HepG2 (cell line): Measurements from ENCODE around the gene NR2F6. TPM values are rescaled to one million over a fixed set of nuclear protein-coding genes. Genes with fewer than 3 reads are reported as not detected.
A peak's percentile ranks its signal among the peaks of the same experiment; 100 is the strongest.

Experiments
- AKAP8 ChIP-seq: sonication (generic); formaldehyde crosslinking; IDR thresholded peaks from 2 replicates; pipeline ENCODE4 v1.5.1; 2020; ENCODE audit warnings: mild to moderate bottlenecking, missing genetic modification reagents
- BHLHE40 ChIP-seq: IDR thresholded peaks from 2 replicates; pipeline ENCODE4 v1.6.1; 2011; ENCODE audit warnings: low read length, improper control_type of control experiment
- CHD2 ChIP-seq: IDR thresholded peaks from 2 replicates; pipeline ENCODE4 v1.6.1; 2011; ENCODE audit warnings: low read depth, low read length, improper control_type of control experiment
- ELF3 ChIP-seq: IDR thresholded peaks from 2 replicates; pipeline ENCODE4 v1.6.1; 2016; ENCODE audit warnings: missing genetic modification reagents, missing compliant biosample characterization
- JARID2 ChIP-seq: sonication (generic); formaldehyde crosslinking; IDR thresholded peaks from 2 replicates; pipeline ENCODE4 v1.8.1; 2023; ENCODE audit warnings: missing genetic modification reagents, inconsistent platforms; ENCODE audit not compliant: insufficient replicate concordance
- KDM5B ChIP-seq: sonication (generic); formaldehyde crosslinking; IDR thresholded peaks from 2 replicates; pipeline ENCODE4 v1.4.0; 2020; ENCODE audit warnings: missing genetic modification reagents, mild to moderate bottlenecking, borderline replicate concordance
- REPIN1 ChIP-seq: sonication (generic); formaldehyde crosslinking; IDR thresholded peaks from 2 replicates; pipeline ENCODE4 v1.8.0; 2022; ENCODE audit warnings: missing genetic modification reagents, low read depth, mild to moderate bottlenecking, borderline replicate concordance
- RNF2 ChIP-seq: fragments of 450-650 bp; conservative IDR thresholded peaks from 2 replicates; pipeline ENCODE4 v1.6.1; 2016; ENCODE audit warnings: low read depth
- ZBTB10 ChIP-seq: sonication (generic); formaldehyde crosslinking; IDR thresholded peaks from 2 replicates; pipeline ENCODE4 v1.4.0; 2020; ENCODE audit warnings: missing genetic modification reagents, borderline replicate concordance
- ZNF280D ChIP-seq: sonication (generic); formaldehyde crosslinking; IDR thresholded peaks from 2 replicates; pipeline ENCODE4 v1.5.1; 2020; ENCODE audit warnings: mild to moderate bottlenecking, missing genetic modification reagents
- ZNF317 ChIP-seq: sonication (generic); formaldehyde crosslinking; IDR thresholded peaks from 2 replicates; pipeline ENCODE4 v1.5.0; 2020; ENCODE audit warnings: mild to moderate bottlenecking, missing genetic modification reagents
- ZNF33B ChIP-seq: sonication (generic); formaldehyde crosslinking; IDR thresholded peaks from 2 replicates; pipeline ENCODE4 v1.5.1; 2020; ENCODE audit warnings: mild to moderate bottlenecking, missing genetic modification reagents
- ZNF615 ChIP-seq: sonication (generic); formaldehyde crosslinking; IDR thresholded peaks from 2 replicates; pipeline ENCODE4 v1.5.0; 2020; ENCODE audit warnings: mild to moderate bottlenecking, missing genetic modification reagents, borderline replicate concordance
- ZNF670 ChIP-seq: sonication (generic); formaldehyde crosslinking; IDR thresholded peaks from 2 replicates; pipeline ENCODE4 v1.8.0; 2022; ENCODE audit warnings: mild to moderate bottlenecking, missing genetic modification reagents, borderline replicate concordance
- polyA plus RNA-seq, 8 experiments: library from polyadenylated mRNA; depleted of rRNA in 3 of 8; stranded (reverse) in 7 of 8; unstranded in 1 of 8; fragments of >200 nt; fragmentation: Illumina TruSeq in 4 of 8; extraction: Trizol in 4 of 8; gene quantifications; 2 replicates each; pipeline versions ENCODE4 v1.2.1 to v1.2.3, GENCODE V29; 2011 to 2016; ENCODE audit warnings: low read depth in 4 of 8, missing spikeins in 1 of 8, mixed read lengths in 1 of 8; ENCODE audit not compliant: insufficient read depth in 1 of 8
- total RNA-seq, 5 experiments: library from RNA; depleted of rRNA; stranded (reverse); fragments of >200 nt; fragmentation: Illumina TruSeq; extraction: Trizol; gene quantifications; 2 replicates each; pipeline ENCODE4 v1.2.3, GENCODE V29; 2016; ENCODE audit warnings: low read depth in 1 of 5
- TF ChIP-seq, protein P1 (sequence below): IDR thresholded peaks from 2 replicates; pipeline ENCODE4 v1.6.1; 2016; ENCODE audit warnings: low read depth
- TF ChIP-seq, protein P2 (sequence below): IDR thresholded peaks from 2 replicates; pipeline ENCODE4 v1.6.1; 2016; ENCODE audit warnings: control low read depth
- TF ChIP-seq, protein P3 (sequence below): sonication (generic); formaldehyde crosslinking; IDR thresholded peaks from 2 replicates; pipeline ENCODE4 v1.8.0; 2022; ENCODE audit warnings: missing genetic modification reagents, mild to moderate bottlenecking, moderate library complexity, borderline replicate concordance

NR2F6 gene
- total and polyA plus RNA-seq, 2 of the 13 experiments (the other 11 are each of a cell fraction or from before 2014, with no cell fraction given) = 30.9 to 72.4 TPM

DNA sequence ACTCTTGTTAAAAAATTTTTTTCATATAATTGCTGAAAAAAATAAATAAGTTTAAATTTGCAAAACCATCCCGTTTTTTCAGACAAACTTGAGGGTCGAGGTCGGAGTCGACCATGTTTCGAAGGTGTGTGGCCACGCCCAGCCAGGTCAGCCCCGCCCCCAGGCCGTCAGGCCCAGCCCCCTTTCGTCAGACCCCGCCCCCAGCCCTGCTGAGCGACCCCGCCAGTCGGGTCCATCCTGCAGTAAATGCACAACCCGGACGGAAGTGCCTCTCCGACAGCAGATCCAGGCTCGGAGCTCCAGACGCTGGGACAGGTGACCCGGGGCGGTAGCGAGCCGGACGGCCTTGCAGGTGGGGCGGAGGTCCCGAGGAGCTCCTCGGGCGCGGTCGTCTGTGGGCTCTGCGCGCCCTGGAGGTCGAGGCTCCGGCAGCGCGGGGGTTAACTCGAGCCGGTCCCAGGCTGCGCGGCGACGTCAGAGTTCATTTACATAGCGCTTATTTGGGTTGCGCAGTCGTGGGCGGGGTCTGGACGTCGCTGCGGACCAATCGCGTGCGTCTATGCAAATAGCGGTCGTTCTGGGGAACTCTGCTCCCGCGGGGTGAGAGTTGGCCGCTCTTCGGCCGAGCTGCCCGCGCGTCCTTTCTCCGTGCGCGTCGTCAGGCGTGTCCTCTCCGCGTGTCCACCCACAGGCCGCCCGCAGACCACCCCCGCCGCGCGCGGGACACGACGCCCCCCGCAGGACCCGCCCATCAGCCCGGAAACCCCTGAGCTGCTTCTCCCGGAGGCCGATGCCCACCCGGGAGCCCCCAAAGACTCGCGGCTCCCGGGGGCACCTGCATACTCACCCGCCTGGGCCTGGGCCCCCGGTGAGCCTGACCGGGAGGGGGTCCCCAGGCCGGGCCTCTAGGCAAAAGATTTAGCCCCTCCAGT, 19.5 kb downstream of the NR2F6 start, which contains the start of gene OCEL1 (continued):
- TF ChIP-seq RNF2 (0 out of 2 replicates have a peak, but pooled peaks have one; percentile 48), ZNF317 (CRISPR knock-in tag) (peak; percentile 34; the same call in 1 of the 2 replicates), BHLHE40 (no peak), REPIN1 (no peak), ZBTB10 (CRISPR knock-in tag) (peak; percentile 51; the same call in 1 of the 2 replicates), JARID2 (CRISPR knock-in tag) (peak; percentile 45), KDM5B (peak; percentile 79; the same call in 1 of the 2 replicates), AKAP8 (peak; percentile 92), ZNF33B (CRISPR knock-in tag) (no peak), ZNF280D (peak; percentile 54; the same call in 1 of the 2 replicates), ZNF615 (CRISPR knock-in tag) (no peak), ELF3 (CRISPR knock-in tag) (peak; percentile 83), ZNF670 (CRISPR knock-in tag) (no peak), CHD2 (peak; percentile 72; the same call in 1 of the 2 replicates)
- TF ChIP-seq, protein P1, sequence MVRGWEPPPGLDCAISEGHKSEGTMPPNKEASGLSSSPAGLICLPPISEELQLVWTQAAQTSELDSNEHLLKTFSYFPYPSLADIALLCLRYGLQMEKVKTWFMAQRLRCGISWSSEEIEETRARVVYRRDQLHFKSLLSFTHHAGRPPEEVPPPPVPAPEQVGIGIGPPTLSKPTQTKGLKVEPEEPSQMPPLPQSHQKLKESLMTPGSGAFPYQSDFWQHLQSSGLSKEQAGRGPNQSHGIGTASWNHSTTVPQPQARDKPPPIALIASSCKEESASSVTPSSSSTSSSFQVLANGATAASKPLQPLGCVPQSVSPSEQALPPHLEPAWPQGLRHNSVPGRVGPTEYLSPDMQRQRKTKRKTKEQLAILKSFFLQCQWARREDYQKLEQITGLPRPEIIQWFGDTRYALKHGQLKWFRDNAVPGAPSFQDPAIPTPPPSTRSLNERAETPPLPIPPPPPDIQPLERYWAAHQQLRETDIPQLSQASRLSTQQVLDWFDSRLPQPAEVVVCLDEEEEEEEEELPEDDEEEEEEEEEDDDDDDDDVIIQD (CRISPR knock-in tag) = no peak
- TF ChIP-seq, protein P2, sequence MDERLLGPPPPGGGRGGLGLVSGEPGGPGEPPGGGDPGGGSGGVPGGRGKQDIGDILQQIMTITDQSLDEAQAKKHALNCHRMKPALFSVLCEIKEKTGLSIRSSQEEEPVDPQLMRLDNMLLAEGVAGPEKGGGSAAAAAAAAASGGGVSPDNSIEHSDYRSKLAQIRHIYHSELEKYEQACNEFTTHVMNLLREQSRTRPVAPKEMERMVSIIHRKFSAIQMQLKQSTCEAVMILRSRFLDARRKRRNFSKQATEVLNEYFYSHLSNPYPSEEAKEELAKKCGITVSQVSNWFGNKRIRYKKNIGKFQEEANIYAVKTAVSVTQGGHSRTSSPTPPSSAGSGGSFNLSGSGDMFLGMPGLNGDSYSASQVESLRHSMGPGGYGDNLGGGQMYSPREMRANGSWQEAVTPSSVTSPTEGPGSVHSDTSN (CRISPR knock-in tag) = no peak
- TF ChIP-seq, protein P3, sequence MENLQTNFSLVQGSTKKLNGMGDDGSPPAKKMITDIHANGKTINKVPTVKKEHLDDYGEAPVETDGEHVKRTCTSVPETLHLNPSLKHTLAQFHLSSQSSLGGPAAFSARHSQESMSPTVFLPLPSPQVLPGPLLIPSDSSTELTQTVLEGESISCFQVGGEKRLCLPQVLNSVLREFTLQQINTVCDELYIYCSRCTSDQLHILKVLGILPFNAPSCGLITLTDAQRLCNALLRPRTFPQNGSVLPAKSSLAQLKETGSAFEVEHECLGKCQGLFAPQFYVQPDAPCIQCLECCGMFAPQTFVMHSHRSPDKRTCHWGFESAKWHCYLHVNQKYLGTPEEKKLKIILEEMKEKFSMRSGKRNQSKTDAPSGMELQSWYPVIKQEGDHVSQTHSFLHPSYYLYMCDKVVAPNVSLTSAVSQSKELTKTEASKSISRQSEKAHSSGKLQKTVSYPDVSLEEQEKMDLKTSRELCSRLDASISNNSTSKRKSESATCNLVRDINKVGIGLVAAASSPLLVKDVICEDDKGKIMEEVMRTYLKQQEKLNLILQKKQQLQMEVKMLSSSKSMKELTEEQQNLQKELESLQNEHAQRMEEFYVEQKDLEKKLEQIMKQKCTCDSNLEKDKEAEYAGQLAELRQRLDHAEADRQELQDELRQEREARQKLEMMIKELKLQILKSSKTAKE (CRISPR knock-in tag) = peak; percentile 61; the same call in 1 of the 2 replicates
